HepG2 (cell line): ENCODE results near the gene AFF4. TPM values are rescaled to one million over a fixed set of nuclear protein-coding genes. Genes with fewer than 3 reads are reported as not detected.

Experiments used
- AHDC1 ChIP-seq: sonication (generic); formaldehyde crosslinking; IDR thresholded peaks from 2 replicates; pipeline ENCODE4 v1.5.1; 2020; ENCODE audit warnings: mild to moderate bottlenecking, missing genetic modification reagents, borderline replicate concordance
- ATF4 ChIP-seq, 2 experiments: fragments of 450-650 bp in 1 of 2; sonication (generic) in 1 of 2; formaldehyde crosslinking; IDR thresholded peaks; 2 replicates each; pipeline versions ENCODE4 v1.5.0 to v1.8.0; 2020 to 2022; ENCODE audit warnings: mild to moderate bottlenecking in 1 of 2, missing genetic modification reagents in 1 of 2
- ATF7 ChIP-seq, 2 experiments: fragments of 450-650 bp in 1 of 2; sonication (generic) in 1 of 2; formaldehyde crosslinking in 1 of 2; IDR thresholded peaks; 2 replicates each; pipeline versions ENCODE4 v1.4.0 to v1.6.1; 2016 to 2020; ENCODE audit warnings: antibody characterized with exemption in 1 of 2, mild to moderate bottlenecking in 1 of 2, missing genetic modification reagents in 1 of 2
- CEBPB ChIP-seq: IDR thresholded peaks from 2 replicates; pipeline ENCODE4 v1.6.1; 2011; ENCODE audit warnings: low read depth, low read length, improper control_type of control experiment, borderline replicate concordance
- CREB1 ChIP-seq, 2 experiments: fragments of 450-650 bp in 1 of 2; IDR thresholded peaks; 2 replicates each; pipeline ENCODE4 v1.6.1; 2016 to 2017; ENCODE audit warnings: control low read depth in 1 of 2, mild to moderate bottlenecking in 1 of 2, missing compliant biosample characterization in 1 of 2, missing genetic modification characterization in 1 of 2
- HOMEZ ChIP-seq: IDR thresholded peaks from 2 replicates; pipeline ENCODE4 v1.6.1; 2016; ENCODE audit warnings: low read depth
- KAT7 ChIP-seq: IDR thresholded peaks from 2 replicates; pipeline ENCODE4 v1.6.1; 2018; ENCODE audit warnings: borderline replicate concordance, missing compliant biosample characterization
- KMT2B ChIP-seq: IDR thresholded peaks from 2 replicates; pipeline ENCODE4 v1.6.1; 2016; ENCODE audit warnings: missing genetic modification reagents, missing compliant biosample characterization
- MYPOP ChIP-seq: sonication (generic); formaldehyde crosslinking; IDR thresholded peaks from 2 replicates; pipeline ENCODE4 v1.8.1; 2023; ENCODE audit warnings: mild to moderate bottlenecking, moderate library complexity, missing genetic modification reagents
- SALL1 ChIP-seq: sonication (generic); formaldehyde crosslinking; IDR thresholded peaks from 2 replicates; pipeline ENCODE4 v1.8.0; 2022; ENCODE audit warnings: mild to moderate bottlenecking, missing genetic modification reagents
- SAP130 ChIP-seq: IDR thresholded peaks from 2 replicates; pipeline ENCODE4 v1.6.1; 2016; ENCODE audit warnings: low read depth
- SP1 ChIP-seq, 2 experiments: fragments of 450-650 bp in 1 of 2; sonication (generic) in 1 of 2; formaldehyde crosslinking in 1 of 2; IDR thresholded peaks; 2 replicates each; pipeline versions ENCODE4 v1.4.0 to v1.6.1; 2016 to 2020; ENCODE audit warnings: missing genetic modification reagents in 1 of 2
- ZBTB1 ChIP-seq: sonication (generic); formaldehyde crosslinking; IDR thresholded peaks from 2 replicates; pipeline ENCODE4 v1.4.0; 2020; ENCODE audit warnings: missing genetic modification reagents, borderline replicate concordance
- ZNF335 ChIP-seq: sonication (generic); formaldehyde crosslinking; IDR thresholded peaks from 2 replicates; pipeline ENCODE4 v1.4.0; 2020; ENCODE audit warnings: missing genetic modification reagents
- ZNF382 ChIP-seq: sonication (generic); formaldehyde crosslinking; IDR thresholded peaks from 2 replicates; pipeline ENCODE4 v1.5.0; 2020; ENCODE audit warnings: missing genetic modification reagents, mild to moderate bottlenecking, borderline replicate concordance
- ZNF530 ChIP-seq: sonication (generic); formaldehyde crosslinking; IDR thresholded peaks from 2 replicates; pipeline ENCODE4 v1.5.0; 2020; ENCODE audit warnings: low read depth, mild to moderate bottlenecking, missing genetic modification reagents
- ZNF570 ChIP-seq: sonication (generic); formaldehyde crosslinking; IDR thresholded peaks from 2 replicates; pipeline ENCODE4 v1.4.0; 2020; ENCODE audit warnings: mild to moderate bottlenecking, missing genetic modification reagents, borderline replicate concordance
- ZNF784 ChIP-seq: sonication (generic); formaldehyde crosslinking; IDR thresholded peaks from 2 replicates; pipeline ENCODE4 v1.5.1; 2020; ENCODE audit warnings: missing genetic modification reagents, mild to moderate bottlenecking, borderline replicate concordance
- ZNF788 ChIP-seq: sonication (generic); formaldehyde crosslinking; IDR thresholded peaks from 2 replicates; pipeline ENCODE4 v1.5.0; 2020; ENCODE audit warnings: mild to moderate bottlenecking, missing genetic modification reagents, borderline replicate concordance
- polyA plus RNA-seq, 8 experiments: library from polyadenylated mRNA; depleted of rRNA in 3 of 8; stranded (reverse) in 7 of 8; unstranded in 1 of 8; fragments of >200 nt; fragmentation: Illumina TruSeq in 4 of 8; extraction: Trizol in 4 of 8; gene quantifications; 2 replicates each; pipeline versions ENCODE4 v1.2.1 to v1.2.3, GENCODE V29; 2011 to 2016; ENCODE audit warnings: low read depth in 4 of 8, missing spikeins in 1 of 8, mixed read lengths in 1 of 8; ENCODE audit not compliant: insufficient read depth in 1 of 8
- total RNA-seq, 5 experiments: library from RNA; depleted of rRNA; stranded (reverse); fragments of >200 nt; fragmentation: Illumina TruSeq; extraction: Trizol; gene quantifications; 2 replicates each; pipeline ENCODE4 v1.2.3, GENCODE V29; 2016; ENCODE audit warnings: low read depth in 1 of 5

Gene AFF4
- total and polyA plus RNA-seq, 2 of the 13 experiments (the other 11 are each of a cell fraction or from before 2014, with no cell fraction given): 22.1 to 25.5 TPM

- no peak for TF ChIP-seq CREB1 (IDR thresholded peaks at IDR 0.05)
- TF ChIP-seq CREB1 (CRISPR knock-in tag; IDR thresholded peaks at IDR 0.05): no peak
- peak; percentile 55; the same call in 1 of the 2 replicates for TF ChIP-seq CEBPB
- no peak for TF ChIP-seq ZNF530
- TF ChIP-seq HOMEZ: 0 out of 2 replicates have a peak, but pooled peaks have one; percentile 16
- TF ChIP-seq SP1 (IDR thresholded peaks at IDR 0.05): no peak
- TF ChIP-seq SP1 (CRISPR knock-in tag; IDR thresholded peaks at IDR 0.05): no peak
- no peak for TF ChIP-seq KAT7 (CRISPR knock-in tag)
- no peak for TF ChIP-seq ZNF382 (CRISPR knock-in tag)
- TF ChIP-seq ATF7 (IDR thresholded peaks at IDR 0.05): no peak
- TF ChIP-seq ATF7 (CRISPR knock-in tag; IDR thresholded peaks at IDR 0.05): no peak
- peak; percentile 74 for TF ChIP-seq SAP130
- TF ChIP-seq ZNF335 (CRISPR knock-in tag): no peak
- 0 out of 2 replicates have a peak, but pooled peaks have one; percentile 43 for TF ChIP-seq AHDC1 (CRISPR knock-in tag)
- TF ChIP-seq KMT2B: no peak
- no peak for TF ChIP-seq ZNF784 (CRISPR knock-in tag)
- peak; percentile 20; the same call in 1 of the 2 replicates for TF ChIP-seq SALL1 (CRISPR knock-in tag)
- TF ChIP-seq ATF4 (CRISPR knock-in tag; IDR thresholded peaks at IDR 0.05): no peak
- no peak for TF ChIP-seq ZBTB1
- TF ChIP-seq ZNF570: no peak
- TF ChIP-seq MYPOP: peak; percentile 45; the same call in 1 of the 2 replicates
- no peak for TF ChIP-seq ZNF788 (CRISPR knock-in tag)
Observed at GRCh38 chr5:132905938-132906337, 57.5 kb downstream of the AFF4 start (continued).
